SK-N-SH treated with all-trans-retinoic acid at 6 μM for 48 hours (cell line): ENCODE results near the gene TPM1.

Source experiments
- ARNTL ChIP-seq: fragments of 450-650 bp; formaldehyde crosslinking; IDR thresholded peaks from 2 replicates; pipeline ENCODE4 v1.5.0; 2020; ENCODE audit warnings: low read depth, mild to moderate bottlenecking, moderate library complexity, borderline replicate concordance
- CSDC2 ChIP-seq: fragments of 250-450 bp; sonication (Bioruptor Pico); IDR thresholded peaks from 2 replicates; pipeline ENCODE4 v1.5.0; 2020; ENCODE audit warnings: mild to moderate bottlenecking, moderate library complexity
- TOX ChIP-seq: fragments of 250-450 bp; sonication (Bioruptor Pico); IDR thresholded peaks from 2 replicates; pipeline ENCODE4 v1.8.0; 2021; ENCODE audit warnings: mild to moderate bottlenecking, moderate library complexity, borderline replicate concordance
- TF ChIP-seq, protein P1 (sequence below): fragments of 250-450 bp; sonication (Bioruptor Pico); IDR thresholded peaks from 2 replicates; pipeline ENCODE4 v1.8.0; 2020; ENCODE audit warnings: mild to moderate bottlenecking, moderate library complexity, borderline replicate concordance
- TF ChIP-seq, protein P2 (sequence below): fragments of 250-450 bp; sonication (Bioruptor Pico); IDR thresholded peaks from 2 replicates; pipeline ENCODE4 v1.8.0; 2021; ENCODE audit warnings: low read depth, mild to moderate bottlenecking, moderate library complexity, borderline replicate concordance

DNA sequence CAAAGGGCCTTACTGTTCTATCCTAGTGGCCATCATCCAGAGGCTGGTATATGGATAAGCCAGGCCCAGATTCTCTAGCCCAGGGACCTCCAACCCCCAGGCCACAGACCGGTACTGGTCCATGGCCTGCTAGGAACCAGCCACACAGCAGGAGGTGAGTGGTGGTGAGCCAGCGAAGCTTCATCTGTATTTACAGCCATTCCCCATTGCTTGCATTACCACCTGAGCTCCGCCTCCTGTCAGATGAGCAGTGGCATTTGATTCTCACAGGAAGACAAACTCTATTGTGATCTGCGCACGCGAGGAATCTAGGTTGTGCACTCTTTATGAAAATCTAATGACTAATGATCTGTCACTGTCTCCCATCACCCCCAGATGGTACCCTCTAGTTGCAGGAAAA is 30.1 kb upstream of the TPM1 start:
- TF ChIP-seq ARNTL (CRISPR knock-in tag) (no peak), TOX (no peak), CSDC2 (CRISPR knock-in tag) (no peak)
- TF ChIP-seq, protein P1, sequence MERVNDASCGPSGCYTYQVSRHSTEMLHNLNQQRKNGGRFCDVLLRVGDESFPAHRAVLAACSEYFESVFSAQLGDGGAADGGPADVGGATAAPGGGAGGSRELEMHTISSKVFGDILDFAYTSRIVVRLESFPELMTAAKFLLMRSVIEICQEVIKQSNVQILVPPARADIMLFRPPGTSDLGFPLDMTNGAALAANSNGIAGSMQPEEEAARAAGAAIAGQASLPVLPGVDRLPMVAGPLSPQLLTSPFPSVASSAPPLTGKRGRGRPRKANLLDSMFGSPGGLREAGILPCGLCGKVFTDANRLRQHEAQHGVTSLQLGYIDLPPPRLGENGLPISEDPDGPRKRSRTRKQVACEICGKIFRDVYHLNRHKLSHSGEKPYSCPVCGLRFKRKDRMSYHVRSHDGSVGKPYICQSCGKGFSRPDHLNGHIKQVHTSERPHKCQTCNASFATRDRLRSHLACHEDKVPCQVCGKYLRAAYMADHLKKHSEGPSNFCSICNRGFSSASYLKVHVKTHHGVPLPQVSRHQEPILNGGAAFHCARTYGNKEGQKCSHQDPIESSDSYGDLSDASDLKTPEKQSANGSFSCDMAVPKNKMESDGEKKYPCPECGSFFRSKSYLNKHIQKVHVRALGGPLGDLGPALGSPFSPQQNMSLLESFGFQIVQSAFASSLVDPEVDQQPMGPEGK: no peak
- TF ChIP-seq, protein P2, sequence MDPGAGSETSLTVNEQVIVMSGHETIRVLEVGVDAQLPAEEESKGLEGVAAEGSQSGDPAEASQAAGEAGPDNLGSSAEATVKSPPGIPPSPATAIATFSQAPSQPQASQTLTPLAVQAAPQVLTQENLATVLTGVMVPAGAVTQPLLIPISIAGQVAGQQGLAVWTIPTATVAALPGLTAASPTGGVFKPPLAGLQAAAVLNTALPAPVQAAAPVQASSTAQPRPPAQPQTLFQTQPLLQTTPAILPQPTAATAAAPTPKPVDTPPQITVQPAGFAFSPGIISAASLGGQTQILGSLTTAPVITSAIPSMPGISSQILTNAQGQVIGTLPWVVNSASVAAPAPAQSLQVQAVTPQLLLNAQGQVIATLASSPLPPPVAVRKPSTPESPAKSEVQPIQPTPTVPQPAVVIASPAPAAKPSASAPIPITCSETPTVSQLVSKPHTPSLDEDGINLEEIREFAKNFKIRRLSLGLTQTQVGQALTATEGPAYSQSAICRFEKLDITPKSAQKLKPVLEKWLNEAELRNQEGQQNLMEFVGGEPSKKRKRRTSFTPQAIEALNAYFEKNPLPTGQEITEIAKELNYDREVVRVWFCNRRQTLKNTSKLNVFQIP (CRISPR knock-in tag): no peak
